SK-N-SH treated with all-trans-retinoic acid at 6 μM for 48 hours (cell line): ENCODE measurements around the gene CACNA2D3.

Source experiments
- ARNTL ChIP-seq: fragments of 450-650 bp; formaldehyde crosslinking; IDR thresholded peaks from 2 replicates; pipeline ENCODE4 v1.5.0; 2020; ENCODE audit warnings: low read depth, mild to moderate bottlenecking, moderate library complexity, borderline replicate concordance
- GLIS3 ChIP-seq: fragments of 250-450 bp; sonication (Bioruptor Pico); IDR thresholded peaks from 2 replicates; pipeline ENCODE4 v1.5.0; 2020; ENCODE audit warnings: mild to moderate bottlenecking, moderate library complexity
- OSR1 ChIP-seq: fragments of 250-450 bp; sonication (Bioruptor Pico); IDR thresholded peaks from 2 replicates; pipeline ENCODE4 v1.8.0; 2022; ENCODE audit warnings: moderate library complexity, mild to moderate bottlenecking, inconsistent platforms
- PATZ1 ChIP-seq: fragments of 250-450 bp; sonication (Bioruptor Pico); IDR thresholded peaks from 2 replicates; pipeline ENCODE4 v1.8.0; 2020; ENCODE audit warnings: mild to moderate bottlenecking, moderate library complexity, borderline replicate concordance
- RARB ChIP-seq: fragments of 250-450 bp; sonication (Bioruptor Pico); IDR thresholded peaks from 2 replicates; pipeline ENCODE4 v1.8.0; 2021; ENCODE audit warnings: mild to moderate bottlenecking, moderate library complexity
- SNAI2 ChIP-seq: fragments of 250-450 bp; sonication (Bioruptor Pico); IDR thresholded peaks from 2 replicates; pipeline ENCODE4 v1.5.0; 2020; ENCODE audit warnings: mild to moderate bottlenecking, moderate library complexity
- TOX ChIP-seq: fragments of 250-450 bp; sonication (Bioruptor Pico); IDR thresholded peaks from 2 replicates; pipeline ENCODE4 v1.8.0; 2021; ENCODE audit warnings: mild to moderate bottlenecking, moderate library complexity, borderline replicate concordance
- ZC3H10 ChIP-seq: fragments of 250-450 bp; sonication (Bioruptor Pico); IDR thresholded peaks from 2 replicates; pipeline ENCODE4 v1.5.1; 2021; ENCODE audit warnings: mild to moderate bottlenecking, moderate library complexity
- ZFP3 ChIP-seq: fragments of 250-450 bp; sonication (Bioruptor Pico); IDR thresholded peaks from 2 replicates; pipeline ENCODE4 v1.5.0; 2020; ENCODE audit warnings: mild to moderate bottlenecking, moderate library complexity
- ZFP30 ChIP-seq: fragments of 450-650 bp; formaldehyde crosslinking; IDR thresholded peaks from 2 replicates; pipeline ENCODE4 v1.5.0; 2022; ENCODE audit warnings: mild to moderate bottlenecking, moderate library complexity
- TF ChIP-seq, protein P1 (sequence below): fragments of 250-450 bp; sonication (Bioruptor Pico); IDR thresholded peaks from 2 replicates; pipeline ENCODE4 v1.5.1; 2021; ENCODE audit warnings: mild to moderate bottlenecking, moderate library complexity
- TF ChIP-seq, protein P2 (sequence below): fragments of 250-450 bp; sonication (Bioruptor Pico); IDR thresholded peaks from 2 replicates; pipeline ENCODE4 v1.5.1; 2020; ENCODE audit warnings: low read depth, mild to moderate bottlenecking, moderate library complexity

GRCh38 chr3:54433846-54434245 lies 311.5 kb downstream of the CACNA2D3 start:
- TF ChIP-seq TOX (CRISPR knock-in tag) = no peak
- no peak for TF ChIP-seq PATZ1 (CRISPR knock-in tag)
- no peak for TF ChIP-seq ARNTL
- TF ChIP-seq, protein P1, sequence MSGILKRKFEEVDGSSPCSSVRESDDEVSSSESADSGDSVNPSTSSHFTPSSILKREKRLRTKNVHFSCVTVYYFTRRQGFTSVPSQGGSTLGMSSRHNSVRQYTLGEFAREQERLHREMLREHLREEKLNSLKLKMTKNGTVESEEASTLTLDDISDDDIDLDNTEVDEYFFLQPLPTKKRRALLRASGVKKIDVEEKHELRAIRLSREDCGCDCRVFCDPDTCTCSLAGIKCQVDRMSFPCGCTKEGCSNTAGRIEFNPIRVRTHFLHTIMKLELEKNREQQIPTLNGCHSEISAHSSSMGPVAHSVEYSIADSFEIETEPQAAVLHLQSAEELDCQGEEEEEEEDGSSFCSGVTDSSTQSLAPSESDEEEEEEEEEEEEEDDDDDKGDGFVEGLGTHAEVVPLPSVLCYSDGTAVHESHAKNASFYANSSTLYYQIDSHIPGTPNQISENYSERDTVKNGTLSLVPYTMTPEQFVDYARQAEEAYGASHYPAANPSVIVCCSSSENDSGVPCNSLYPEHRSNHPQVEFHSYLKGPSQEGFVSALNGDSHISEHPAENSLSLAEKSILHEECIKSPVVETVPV = no peak
- TF ChIP-seq GLIS3 (CRISPR knock-in tag) = no peak
- no peak for TF ChIP-seq ZFP3 (CRISPR knock-in tag)
- no peak for TF ChIP-seq RARB (CRISPR knock-in tag)
- no peak for TF ChIP-seq SNAI2
- TF ChIP-seq ZFP30 (CRISPR knock-in tag) = no peak
- TF ChIP-seq ZC3H10 (CRISPR knock-in tag) = no peak
- TF ChIP-seq OSR1 = no peak
- TF ChIP-seq, protein P2, sequence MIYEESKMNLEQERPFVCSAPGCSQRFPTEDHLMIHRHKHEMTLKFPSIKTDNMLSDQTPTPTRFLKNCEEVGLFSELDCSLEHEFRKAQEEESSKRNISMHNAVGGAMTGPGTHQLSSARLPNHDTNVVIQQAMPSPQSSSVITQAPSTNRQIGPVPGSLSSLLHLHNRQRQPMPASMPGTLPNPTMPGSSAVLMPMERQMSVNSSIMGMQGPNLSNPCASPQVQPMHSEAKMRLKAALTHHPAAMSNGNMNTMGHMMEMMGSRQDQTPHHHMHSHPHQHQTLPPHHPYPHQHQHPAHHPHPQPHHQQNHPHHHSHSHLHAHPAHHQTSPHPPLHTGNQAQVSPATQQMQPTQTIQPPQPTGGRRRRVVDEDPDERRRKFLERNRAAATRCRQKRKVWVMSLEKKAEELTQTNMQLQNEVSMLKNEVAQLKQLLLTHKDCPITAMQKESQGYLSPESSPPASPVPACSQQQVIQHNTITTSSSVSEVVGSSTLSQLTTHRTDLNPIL (CRISPR knock-in tag) = no peak
